NOMO-1 (cell line): Measurements from ENCODE around the gene RGMA.

Source experiments
- DNase-seq, 2 experiments: peaks; one replicate each; lab custom pipeline; 2025; ENCODE audit not compliant: unreplicated experiment in 2 of 2; lab: John Stamatoyannopoulos, UW

RGMA gene

DNA sequence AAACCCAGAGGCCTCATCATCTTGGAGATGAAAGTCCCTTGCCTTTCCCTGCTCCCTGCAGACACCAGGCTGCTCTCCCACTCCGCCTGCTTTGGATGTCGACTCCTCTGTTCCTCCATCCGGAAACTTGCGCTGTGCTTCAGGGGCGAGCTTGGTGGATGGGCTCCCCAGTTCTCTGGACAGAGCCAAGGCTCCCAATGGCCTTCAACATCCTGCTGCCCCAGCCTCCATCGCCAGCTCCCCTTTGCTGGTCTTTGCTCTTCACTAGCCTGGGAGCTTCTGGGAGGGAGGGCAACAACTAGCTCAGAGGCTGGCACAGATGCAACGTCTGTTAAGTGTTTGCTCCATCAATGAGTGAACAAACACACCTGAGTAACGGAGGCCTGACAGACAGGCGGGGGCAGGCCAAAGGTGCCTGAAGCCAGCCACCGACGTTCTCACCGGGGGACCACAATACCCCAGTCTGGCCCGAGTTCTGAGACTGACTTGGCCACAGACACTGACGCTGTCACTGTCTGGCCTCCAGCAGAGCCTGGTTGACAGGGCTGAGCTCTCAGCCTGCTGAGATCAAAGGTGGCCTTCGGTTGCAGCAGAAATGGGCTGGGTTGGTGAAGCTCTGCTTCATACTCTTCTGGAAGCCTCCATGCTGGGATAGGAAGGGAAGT, 39.0 kb downstream of the RGMA start:
- no peak for DNase-seq

DNA sequence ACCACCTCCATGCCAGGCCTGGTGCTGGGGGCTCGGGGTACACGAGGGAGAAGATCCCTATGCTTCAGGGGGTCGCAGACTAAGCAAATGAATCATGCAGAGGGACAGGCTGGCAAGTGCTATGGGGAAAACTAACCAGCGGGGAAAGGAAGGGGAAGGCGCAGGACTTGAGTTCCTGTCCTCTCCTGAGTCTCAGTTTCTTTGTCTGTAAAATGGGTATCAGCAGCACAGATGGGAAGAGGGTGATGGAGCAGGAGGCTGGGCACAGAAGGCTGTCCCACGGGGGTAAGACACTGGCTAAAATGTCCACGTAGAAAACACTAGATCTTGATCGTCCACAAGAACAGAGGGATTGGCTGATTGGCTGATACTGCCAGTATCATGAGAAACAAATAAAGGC, 39.8 kb downstream of the RGMA start:
- no peak for DNase-seq

DNA sequence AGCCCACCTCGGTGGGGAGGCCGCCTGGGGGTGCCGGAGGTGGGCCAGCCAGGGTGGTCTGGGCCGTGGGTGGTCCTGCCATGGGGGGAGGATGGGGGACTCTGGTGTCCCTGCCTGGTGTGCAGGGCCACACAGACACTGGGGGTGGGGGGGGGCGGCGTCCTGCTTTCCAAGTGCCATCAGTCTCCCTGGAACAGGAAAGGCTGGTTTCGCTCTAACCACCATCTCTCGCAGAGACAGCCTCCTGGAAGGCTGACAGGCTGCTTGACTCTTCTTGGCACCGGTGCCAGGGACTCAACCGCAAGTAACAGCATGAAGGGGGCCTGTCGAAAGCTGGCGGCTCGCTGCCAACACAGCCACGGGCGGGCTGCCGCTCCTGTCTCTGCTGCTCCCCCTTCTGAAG, 40.3 kb downstream of the RGMA start:
- no peak for DNase-seq

DNA sequence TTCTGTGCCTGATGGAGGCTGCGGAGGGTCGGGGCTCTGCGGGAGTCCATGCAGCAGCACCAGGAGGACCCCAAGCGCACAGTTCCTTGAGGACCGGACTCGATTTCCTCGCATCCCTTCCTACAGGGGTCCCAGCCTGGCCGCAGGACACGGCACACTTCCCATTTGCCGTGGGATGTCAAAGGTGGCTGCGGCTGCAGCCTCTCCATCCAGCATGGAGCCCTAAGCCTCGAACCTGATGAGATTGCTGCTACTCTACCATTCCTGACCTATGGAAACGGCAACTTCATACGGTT, 40.6 kb downstream of the RGMA start:
- DNase-seq = no peak

DNA sequence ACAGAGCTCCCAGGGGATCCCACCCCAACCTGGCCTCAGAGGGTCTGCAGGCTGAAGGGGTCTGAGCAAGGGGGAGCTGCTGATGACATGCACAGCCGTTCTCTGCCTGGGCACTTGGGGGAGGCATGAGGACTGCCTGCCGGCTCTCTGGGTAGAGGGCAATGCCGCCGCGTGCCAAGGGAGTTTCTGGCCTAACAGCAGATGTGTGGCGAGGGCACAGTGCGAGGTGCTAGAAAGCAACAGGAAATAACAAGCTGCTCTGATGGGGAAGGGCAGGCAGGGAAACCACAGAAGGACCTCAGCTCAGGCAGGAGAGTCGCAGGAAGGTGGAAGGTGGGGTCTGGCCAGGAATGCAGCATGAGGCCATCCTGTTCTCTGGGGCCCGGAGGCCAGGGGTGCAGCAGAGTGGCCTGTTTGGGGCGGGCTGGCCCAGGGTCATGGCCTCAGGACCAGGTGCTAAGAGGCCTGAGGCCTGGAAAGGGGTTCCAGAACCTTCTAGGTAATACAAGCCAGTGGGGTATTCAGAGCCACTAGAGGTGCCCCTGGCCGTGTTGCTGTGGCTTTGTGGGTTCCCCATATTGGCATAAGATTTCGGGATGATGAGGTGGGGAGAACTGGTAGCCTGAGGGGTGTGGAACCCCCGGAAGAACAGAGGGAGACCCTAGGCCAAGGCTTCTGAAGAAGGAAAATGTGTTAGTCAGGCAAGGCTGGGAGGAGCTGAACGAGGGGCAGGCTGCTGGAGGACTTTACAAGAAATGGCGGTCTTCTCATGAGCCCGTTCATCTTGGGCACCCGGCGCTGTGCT, 41.2 kb downstream of the RGMA start:
- DNase-seq = peak in 1 of 2 experiments; percentile 14

DNA sequence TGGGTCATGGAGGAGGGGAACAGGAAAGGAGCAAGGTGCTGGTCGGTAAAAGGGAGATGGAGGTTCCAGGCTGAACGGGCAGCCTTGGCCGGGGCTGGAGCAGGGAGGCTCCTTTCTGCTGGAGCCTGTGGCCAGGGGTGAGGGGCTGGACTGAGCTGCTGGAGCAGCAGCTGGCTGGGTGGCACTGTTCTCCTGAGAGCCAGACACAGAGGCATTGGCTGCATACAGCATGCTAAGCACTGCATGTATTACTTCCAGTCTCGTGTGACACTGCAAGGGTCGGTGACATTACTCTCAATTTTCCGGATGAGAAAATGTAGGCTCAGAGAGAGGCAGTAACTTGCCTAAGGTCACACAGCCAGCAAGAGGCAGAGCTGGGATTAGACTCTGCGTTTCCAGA, 42.3 kb downstream of the RGMA start:
- no peak for DNase-seq

DNA sequence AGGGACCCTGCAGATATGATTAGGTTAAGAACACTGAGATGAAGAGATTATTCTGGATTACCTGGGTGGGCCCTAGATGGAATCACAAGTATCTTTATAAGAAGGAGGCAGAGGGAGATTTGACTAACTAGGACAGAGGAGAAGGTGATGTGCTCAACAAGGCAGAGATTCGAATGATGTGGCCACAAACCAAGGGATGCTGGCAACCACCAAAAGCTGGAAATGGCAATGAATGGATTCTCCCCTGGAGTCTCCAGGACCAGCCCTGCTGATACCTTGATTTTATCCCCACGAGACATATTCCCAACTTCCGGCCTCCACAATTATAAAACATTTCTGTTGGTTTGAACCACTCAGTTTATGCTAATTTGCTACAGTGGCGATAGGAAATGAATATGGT, 42.9 kb downstream of the RGMA start:
- no peak for DNase-seq

DNA sequence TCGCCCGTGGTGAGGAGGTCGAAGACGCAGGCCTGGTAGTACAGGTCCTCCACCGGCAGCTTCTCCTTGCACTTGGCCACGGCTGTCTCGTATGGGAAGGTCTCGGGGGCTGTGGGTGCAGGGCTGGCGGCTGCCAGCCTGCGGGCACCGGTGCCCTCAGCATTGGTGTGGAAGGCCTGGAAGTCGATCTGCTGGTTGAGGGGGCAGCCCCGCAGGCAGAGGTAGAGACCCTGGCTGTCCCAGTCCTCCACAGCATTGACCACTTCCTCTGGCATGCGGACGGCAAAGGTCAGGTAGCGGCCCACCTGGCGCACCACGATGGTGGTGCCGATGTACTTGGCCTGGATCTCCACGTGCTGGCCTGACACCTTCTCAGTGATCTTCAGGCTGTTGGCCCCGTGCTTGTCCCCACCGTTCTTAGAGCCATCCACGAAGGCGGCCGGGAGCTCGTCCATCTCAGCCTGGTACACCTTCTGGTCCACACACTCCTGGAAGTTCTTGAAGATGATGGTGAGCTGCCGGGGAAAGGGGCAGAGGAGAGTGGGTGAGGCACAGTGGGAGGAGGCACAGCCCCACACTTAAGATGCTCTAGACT, 43.7 kb downstream of the RGMA start:
- no peak for DNase-seq

DNA sequence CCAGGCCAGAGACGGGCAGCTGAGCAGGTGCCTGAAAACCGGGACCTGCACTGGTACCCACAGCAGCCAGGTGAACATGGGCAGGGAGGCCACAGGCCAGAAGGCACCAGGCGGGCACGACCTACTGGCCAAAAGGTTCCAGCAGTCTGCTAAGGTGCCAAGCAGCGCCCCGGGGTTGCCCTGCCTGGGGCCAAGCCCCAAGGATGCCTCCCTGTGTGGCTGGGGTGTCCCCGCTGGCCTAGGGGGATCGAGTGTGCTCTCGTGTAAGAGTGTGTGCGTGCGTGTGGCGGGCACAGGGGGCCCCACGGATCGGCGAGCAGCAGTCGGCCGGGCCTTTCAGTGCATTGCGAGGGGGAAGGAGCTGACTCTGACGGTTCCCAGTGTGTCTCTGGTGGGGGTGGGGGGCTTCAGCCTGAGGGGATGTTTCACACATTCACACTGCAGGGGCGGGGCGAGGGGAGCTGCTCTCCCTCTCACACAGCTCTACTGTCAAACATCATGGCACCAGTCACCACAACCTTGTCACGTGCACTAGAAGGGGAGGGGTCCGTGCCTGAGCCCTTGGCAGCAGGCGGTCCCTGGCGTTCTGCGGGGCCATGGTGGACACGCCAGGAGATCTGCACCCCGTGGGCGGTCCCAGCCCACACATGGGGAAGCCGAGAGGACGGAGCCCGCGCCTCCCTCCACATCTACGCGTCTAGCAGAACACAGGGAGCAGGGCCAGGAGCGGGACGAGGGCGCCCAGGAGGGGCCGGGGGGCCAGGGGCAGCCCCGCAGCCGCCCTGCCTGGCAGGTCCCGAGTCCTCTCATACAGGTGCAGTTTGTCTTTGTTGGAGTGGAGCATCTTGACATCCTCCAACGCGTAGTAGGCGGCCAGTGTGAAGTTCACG, 44.5 kb downstream of the RGMA start:
- DNase-seq = no peak

DNA sequence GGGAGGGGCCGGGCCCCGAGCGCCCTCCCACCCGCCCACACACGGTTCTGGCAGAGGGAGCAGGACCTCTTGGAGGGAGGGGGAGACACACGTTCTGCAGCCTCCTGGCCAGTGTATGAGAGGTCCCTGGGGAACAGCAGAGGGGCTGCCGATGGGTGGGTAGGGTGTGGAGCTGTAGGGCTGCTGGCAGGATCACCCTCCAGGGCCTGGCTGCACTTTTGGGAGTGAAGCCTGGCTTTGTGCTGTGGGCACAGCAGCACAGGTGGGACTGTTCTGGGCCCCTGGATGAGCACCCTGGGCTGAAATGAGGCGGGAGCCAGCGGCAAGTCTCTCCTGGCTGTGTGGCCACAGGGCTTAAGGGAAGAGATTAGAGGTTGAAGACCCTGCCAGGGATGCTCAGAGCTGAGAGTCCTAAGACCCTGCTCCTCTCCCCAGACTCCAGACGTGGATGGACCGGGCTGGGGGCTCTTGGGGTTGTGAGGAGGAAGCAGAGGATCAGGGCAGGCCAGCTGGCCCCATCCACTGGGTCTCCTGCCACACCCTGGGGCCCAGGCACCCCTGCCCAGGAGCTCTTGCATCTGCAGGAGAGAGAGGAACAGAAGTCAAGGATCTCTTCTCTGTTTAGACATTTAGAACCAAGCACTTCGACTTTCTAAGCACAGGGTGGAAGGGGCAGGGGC, 45.2 kb downstream of the RGMA start:
- no peak for DNase-seq

DNA sequence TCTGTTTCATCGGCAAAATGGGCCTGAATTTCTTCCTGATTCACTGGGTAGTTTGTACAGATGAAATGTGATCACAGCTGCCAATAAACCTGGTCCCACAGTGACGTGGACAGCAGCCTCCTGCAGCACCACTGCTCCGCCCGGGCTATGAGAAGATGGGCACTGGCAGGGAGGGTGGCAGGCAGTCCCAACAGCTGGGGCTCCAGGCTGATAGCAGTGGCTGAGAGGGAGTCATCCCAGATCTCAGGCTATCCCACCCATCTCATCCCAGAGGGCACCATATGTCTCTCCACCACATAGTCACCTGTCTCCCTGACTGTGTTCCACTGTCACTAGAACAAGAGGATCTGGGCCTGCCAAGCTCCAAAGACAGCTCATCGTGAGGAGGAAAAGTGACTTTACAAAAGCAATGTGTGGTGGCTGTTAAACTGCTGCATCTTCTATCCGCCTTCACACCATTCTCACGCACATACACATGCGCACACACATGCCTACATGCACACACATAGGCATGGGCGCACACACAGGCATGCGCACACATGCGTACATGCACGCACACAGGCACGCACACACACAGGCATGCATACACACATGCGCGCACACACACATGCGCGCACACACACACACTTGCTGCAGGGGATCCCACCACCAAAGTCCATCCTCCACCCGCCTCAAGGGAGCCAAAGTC, 46.2 kb downstream of the RGMA start:
- DNase-seq = no peak

DNA sequence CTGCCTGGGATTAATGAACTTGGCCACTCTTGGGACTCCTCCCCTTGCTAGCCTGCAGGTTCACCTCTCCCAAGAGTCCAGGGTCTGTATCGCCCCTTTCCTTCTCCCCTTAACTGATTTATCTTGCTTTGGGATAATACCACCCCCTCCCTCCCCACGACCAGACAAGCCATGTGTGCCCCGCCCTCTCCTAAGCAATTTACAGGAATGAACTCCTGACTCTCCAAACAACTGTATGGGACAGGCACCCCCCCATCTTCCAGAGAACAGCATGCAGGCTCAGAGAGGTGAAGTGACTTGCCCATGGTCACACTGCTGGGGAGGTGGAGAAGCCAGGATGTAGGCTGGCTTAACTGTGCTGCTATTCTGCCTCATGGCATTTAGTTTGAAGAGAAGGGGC, 46.8 kb downstream of the RGMA start:
- no peak for DNase-seq

DNA sequence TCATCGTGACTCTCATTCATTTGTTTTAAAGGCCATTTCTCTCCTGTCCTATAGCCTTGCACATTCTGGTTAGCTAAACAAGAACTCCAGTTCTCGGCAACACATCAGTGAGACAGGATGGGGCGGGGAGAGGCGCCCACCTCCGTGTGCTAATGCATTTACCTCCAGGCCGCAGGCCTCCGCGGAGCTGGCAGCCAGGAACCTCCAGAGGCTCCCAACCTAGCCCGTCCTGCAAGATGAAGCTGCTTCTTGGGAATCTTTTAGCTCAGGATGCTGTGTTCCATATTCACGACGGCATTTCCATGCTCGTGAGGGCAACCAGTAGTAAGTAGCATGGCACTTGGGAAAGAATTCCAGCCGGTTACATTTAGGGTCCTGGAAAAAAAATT, 47.9 kb downstream of the RGMA start:
- no peak for DNase-seq

DNA sequence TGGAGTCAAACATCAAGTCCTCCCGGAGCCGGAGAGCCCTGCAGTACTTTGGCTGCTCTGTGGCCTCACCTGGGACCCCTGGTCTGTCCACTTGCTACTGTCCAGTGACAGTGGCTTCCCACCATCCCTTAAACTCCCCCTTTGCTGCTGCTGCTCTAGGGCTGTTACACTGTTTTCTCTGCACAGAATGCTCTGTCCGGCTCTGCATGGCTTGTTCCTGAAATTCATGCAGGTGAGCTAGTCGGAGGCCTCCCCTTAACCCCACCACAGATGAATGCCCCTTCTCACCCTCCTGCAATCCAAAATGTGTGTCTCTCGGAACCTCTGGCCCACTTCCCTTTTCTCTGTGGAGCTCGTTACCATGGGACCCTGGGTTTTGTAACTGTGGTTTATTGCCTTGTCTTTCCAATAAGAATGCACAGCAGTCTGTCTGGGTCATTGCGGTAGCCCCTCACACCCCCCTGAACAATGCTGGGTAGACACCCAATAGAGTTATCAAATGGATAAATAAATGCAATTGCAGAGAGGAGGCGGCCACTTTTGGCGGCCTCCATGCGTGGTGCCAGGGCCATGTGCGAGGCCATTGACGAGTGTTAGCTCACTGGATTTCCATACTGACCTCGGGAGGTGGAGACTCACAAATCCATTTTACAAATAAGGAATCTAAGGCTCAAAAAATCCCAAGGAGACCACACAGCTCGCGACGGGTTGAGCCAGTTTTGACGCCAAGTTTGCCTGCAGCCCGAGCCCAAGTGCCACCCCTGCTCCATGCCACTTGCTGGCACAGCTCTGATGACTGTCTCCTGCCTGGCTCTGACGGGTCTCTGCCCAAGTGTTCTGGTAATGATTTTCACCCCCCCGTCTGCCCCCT, 48.5 kb downstream of the RGMA start:
- peak; percentile 50 to 59 for DNase-seq

DNA sequence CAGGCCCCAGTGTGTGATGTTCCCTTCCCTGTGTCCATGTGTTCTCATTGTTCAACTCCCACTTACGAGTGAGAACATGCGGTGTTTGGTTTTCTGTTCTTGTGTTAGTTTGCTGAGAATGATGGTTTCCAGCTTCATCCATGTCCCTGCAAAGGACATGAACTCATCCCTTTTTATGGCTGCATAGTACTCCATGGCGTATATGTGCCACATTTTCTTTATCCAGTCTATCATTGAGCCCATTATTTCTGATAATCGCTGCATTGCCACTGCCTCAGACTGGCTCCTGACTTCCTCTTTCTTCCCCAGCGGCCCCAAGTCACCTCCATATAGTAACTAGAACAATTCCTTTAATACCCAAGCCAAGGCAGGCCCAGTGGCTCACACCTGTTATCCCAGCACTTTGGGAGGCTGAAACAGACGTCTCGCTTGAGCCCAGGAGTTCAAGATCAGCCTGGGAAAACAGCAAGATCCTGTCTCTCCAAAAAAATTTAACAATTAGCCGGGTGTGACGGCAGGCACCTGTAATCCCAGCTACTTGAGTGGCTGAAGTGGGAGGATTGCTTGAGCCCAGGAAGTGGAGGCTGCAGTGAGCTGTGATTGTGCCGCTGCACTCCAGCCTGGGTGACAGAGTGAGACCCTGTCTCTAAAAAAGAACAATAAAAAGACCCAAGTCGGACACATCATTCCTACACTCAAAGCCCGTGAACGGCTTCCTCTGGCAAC, 49.3 kb downstream of the RGMA start:
- DNase-seq = peak in 1 of 2 experiments; percentile 40

DNA sequence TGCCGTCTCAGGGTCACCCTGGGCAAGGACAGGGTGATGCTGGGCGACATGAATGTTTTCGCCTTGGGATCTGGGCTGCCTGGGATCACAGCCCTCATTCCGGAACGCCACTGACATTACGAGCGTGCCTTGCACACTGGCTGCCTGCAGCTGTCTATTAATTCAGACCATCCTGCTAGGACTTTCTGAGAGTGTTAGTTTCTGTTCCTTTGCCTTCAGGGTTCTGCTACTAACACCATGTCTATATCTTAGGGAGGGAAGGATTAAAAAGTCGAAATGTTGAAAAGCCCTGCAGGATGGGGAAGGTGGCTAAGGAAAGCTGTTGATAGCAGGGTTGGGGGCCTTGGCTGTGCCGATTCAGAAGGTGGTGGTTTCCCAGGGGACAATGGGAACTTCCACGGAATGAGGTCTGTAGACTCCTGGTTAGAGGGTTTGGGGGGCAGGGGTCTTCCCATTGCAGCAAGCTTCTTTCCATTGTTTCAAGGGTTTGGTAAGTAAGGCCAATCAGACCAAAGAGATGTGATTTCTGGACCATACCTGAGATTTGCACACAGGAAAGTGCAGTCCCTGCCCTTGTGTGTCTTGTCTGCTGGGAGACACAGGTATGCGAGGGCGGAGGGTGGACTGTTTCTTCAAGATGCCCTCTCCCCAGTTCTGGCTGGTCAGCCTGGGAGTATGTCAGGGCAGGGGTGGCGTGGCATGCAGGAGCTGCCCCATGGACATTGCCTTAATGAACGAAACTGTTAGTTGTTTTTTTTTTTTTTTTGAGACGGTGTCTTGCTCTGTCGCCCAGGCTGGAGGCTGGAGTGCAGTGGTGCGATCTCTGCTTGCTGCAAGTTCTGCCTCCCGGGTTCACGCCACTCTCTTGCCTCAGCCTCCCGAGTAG, 50.9 kb downstream of the RGMA start:
- peak; percentile 16 to 49 for DNase-seq

DNA sequence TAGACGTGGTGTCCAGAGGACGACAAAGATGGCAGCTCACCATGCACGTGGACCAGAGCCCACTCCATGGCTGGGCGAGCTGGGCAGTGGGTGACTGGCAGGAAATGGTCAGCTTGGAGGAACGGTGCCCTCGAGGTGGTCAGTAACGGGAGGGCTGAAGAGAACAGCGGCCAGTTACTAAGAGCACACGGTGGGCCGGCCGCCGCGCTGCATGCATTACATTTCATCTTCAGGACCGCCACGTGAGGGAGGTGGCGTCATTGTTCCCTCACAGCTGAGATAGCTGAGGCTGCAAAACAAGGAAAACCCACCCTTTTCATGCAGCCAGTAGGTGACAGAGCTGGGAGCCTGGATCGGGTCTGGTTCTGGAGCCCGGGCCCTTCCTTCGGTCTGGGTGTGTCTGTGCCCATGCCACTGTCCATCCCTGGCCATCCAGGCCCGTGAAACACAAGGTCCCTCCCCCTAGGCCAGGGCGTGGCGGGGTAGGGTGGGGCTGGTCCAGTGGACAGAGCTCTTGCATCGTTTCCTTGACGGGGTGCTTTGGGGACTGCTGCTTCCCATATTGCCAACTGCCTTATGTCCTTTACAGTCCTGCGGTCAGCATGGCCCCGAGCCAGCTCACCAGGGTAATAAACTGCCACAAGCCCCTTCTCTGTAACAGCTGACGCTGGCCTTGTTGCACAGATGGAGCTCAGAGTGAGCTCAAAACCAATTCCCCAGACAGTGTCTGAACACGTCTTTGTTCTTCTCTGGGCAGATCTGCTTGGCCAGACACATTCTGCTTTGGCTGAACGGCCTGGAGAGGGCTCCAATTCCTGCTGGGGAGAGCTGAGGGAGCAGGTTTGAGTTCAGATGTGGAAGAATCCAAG, 51.8 kb downstream of the RGMA start:
- DNase-seq = peak; percentile 84 to 85
